ENCODE data around the gene MTMR2. TPM values are rescaled to one million over a fixed set of nuclear protein-coding genes. Genes with fewer than 3 reads are reported as not detected.

MTMR2 gene
- total and polyA plus RNA-seq, 2 of the 13 experiments (the other 11 are each of a cell fraction or from before 2014, with no cell fraction given), result 12.7 to 22.3 TPM

DNA sequence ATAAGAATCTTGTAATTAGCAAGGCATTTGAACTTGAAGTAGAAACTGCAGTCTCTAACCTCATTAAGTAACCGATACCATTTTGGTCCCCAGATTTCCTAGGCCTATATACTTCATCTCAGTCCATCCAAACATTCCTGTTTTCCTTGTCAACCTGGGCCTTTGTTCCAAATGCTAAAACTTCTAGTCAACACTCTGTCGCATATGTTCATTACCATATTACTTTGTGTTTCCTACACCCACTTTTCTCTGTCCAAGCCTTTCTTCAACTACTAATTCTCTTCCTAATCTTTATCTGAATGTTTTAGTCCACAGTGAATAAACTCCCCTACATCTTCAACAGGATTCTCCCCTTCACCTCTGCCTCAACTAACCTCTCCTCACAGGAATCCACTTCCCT, 31.4 kb downstream of the MTMR2 start:
- Histone ChIP-seq H3K79me2 (ENCODE audit: insufficient read depth, low read length) (no peaks in the 10 kb centered on the region), H4K20me1 (ENCODE audit: insufficient read depth, low read length) (no peaks in the 10 kb centered on the region), H3K27me3 (ENCODE audit: control insufficient read depth in 1 of 2, insufficient read depth in 2 of 2, low read length in 2 of 2) (no peaks in the 10 kb centered on the region), H3K9ac (ENCODE audit: insufficient read depth, low read depth, low read length) (no peak overlapping the region), H3K27ac (ENCODE audit: extremely low read length, insufficient read depth, low read length) (no peak overlapping the region), H3K36me3 (replicated peaks in 1 of 2; ENCODE audit: control insufficient read depth in 1 of 2, insufficient read depth in 2 of 2, low read length in 2 of 2) (peaks cover 0 to 5% of the 10 kb centered on the region in 2 experiments; a peak in 1 of 5 replicates), H3K4me2 (ENCODE audit: low read depth, low read length) (no peak overlapping the region), H3K4me3 (replicated peaks in 1 of 3; ENCODE audit: insufficient read depth in 1 of 3, low read depth in 2 of 3, low read length in 3 of 3) (no peak overlapping the region), H2AFZ (ENCODE audit: low read length) (no peak overlapping the region), H3K4me1 (ENCODE audit: insufficient read depth, low read length) (peaks cover 36% of the 10 kb centered on the region), H3K9me3 (ENCODE audit: low read length) (no peaks in the 10 kb centered on the region)
- no peak for FAIRE-seq
- POLR2A ChIA-PET, result no interaction called here
- WGBS (ENCODE audit: low lambda C conversion rate), result 98% methylated on average over 2 of the region's 2 CpGs
- no peak for ATAC-seq
- intact Hi-C loops (cut with micrococcal nuclease; ENCODE audit: unreplicated experiment) (no loop called here), in situ Hi-C loops (cut with HindIII; ENCODE audit: extremely low pct_ligation_motif_present, low pct_unique_long_range_greater_than_20kb) (no loop called here)
- TF ChIP-seq, protein P1, sequence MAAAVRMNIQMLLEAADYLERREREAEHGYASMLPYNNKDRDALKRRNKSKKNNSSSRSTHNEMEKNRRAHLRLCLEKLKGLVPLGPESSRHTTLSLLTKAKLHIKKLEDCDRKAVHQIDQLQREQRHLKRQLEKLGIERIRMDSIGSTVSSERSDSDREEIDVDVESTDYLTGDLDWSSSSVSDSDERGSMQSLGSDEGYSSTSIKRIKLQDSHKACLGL (CRISPR knock-in tag; IDR thresholded peaks at IDR 0.05), result no peak
- no peak for TF ChIP-seq TOE1 (CRISPR knock-in tag; IDR thresholded peaks at IDR 0.05)
- TF ChIP-seq HOXA7 (CRISPR knock-in tag; IDR thresholded peaks at IDR 0.05), result no peak
- TF ChIP-seq, protein P2, sequence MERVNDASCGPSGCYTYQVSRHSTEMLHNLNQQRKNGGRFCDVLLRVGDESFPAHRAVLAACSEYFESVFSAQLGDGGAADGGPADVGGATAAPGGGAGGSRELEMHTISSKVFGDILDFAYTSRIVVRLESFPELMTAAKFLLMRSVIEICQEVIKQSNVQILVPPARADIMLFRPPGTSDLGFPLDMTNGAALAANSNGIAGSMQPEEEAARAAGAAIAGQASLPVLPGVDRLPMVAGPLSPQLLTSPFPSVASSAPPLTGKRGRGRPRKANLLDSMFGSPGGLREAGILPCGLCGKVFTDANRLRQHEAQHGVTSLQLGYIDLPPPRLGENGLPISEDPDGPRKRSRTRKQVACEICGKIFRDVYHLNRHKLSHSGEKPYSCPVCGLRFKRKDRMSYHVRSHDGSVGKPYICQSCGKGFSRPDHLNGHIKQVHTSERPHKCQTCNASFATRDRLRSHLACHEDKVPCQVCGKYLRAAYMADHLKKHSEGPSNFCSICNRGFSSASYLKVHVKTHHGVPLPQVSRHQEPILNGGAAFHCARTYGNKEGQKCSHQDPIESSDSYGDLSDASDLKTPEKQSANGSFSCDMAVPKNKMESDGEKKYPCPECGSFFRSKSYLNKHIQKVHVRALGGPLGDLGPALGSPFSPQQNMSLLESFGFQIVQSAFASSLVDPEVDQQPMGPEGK (CRISPR knock-in tag; IDR thresholded peaks at IDR 0.05), result no peak
- no peak for TF ChIP-seq ZNF264 (CRISPR knock-in tag; IDR thresholded peaks at IDR 0.05)
- no peak for TF ChIP-seq WIZ (CRISPR knock-in tag; IDR thresholded peaks at IDR 0.05)
- no peak for TF ChIP-seq ZNF569 (CRISPR knock-in tag; IDR thresholded peaks at IDR 0.05; ENCODE audit: borderline replicate concordance)
- TF ChIP-seq, protein P3, sequence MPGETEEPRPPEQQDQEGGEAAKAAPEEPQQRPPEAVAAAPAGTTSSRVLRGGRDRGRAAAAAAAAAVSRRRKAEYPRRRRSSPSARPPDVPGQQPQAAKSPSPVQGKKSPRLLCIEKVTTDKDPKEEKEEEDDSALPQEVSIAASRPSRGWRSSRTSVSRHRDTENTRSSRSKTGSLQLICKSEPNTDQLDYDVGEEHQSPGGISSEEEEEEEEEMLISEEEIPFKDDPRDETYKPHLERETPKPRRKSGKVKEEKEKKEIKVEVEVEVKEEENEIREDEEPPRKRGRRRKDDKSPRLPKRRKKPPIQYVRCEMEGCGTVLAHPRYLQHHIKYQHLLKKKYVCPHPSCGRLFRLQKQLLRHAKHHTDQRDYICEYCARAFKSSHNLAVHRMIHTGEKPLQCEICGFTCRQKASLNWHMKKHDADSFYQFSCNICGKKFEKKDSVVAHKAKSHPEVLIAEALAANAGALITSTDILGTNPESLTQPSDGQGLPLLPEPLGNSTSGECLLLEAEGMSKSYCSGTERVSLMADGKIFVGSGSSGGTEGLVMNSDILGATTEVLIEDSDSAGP (CRISPR knock-in tag; IDR thresholded peaks at IDR 0.05; ENCODE audit: borderline replicate concordance), result no peak
- TF ChIP-seq ZNF660 (CRISPR knock-in tag; IDR thresholded peaks at IDR 0.05; ENCODE audit: borderline replicate concordance, low read depth), result no peak
- TF ChIP-seq MEIS2 (CRISPR knock-in tag; IDR thresholded peaks at IDR 0.05), result no peak
- no peak for TF ChIP-seq ZNF652 (CRISPR knock-in tag; IDR thresholded peaks at IDR 0.05; ENCODE audit: borderline replicate concordance, low read depth)
- no peak for TF ChIP-seq DR1 (CRISPR knock-in tag; IDR thresholded peaks at IDR 0.05)
- no peak for TF ChIP-seq DNMT3B (CRISPR knock-in tag; conservative IDR thresholded peaks at IDR 0.05)
- TF ChIP-seq, protein P4, sequence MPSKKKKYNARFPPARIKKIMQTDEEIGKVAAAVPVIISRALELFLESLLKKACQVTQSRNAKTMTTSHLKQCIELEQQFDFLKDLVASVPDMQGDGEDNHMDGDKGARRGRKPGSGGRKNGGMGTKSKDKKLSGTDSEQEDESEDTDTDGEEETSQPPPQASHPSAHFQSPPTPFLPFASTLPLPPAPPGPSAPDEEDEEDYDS (CRISPR knock-in tag; IDR thresholded peaks at IDR 0.05), result no peak
- TF ChIP-seq ZNF709 (CRISPR knock-in tag; IDR thresholded peaks at IDR 0.05), result no peak
- CTCF ChIA-PET (ENCODE audit: low intra/inter-chr PET ratio, low total read pairs), result no interaction called here
- no peak for DNase-seq (ENCODE audit: low spot score)
- BruUV-seq (replicated peaks), result no TSS peak

All from HepG2 (cell line).